ENCODE measurements around the gene KLF7.

Gene KLF7

GRCh38 chr2:207188626-207189419 is 23.1 kb upstream of the KLF7 start:
- H3K36me3 ChIP-seq (ENCODE audit: control insufficient read depth in 1 of 2, insufficient read depth in 2 of 2, low read length in 2 of 2), result no peaks in the 10 kb centered on the region
- no peak overlapping the region for H3K27ac ChIP-seq (ENCODE audit: low read depth, low read length)
- no peaks in the 10 kb centered on the region for H3K9me3 ChIP-seq (ENCODE audit: control insufficient read depth in 1 of 2, low read length in 2 of 2)

GRCh38 chr2:207185372-207185771 is 19.6 kb upstream of the KLF7 start:
- Histone ChIP-seq H3K27ac (ENCODE audit: low read depth, low read length) (no peak overlapping the region), H3K36me3 (ENCODE audit: control insufficient read depth in 1 of 2, insufficient read depth in 2 of 2, low read length in 2 of 2) (no peaks in the 10 kb centered on the region), H3K27me3 (ENCODE audit: control insufficient read depth in 1 of 2, insufficient read depth in 2 of 2, low read length in 2 of 2) (no peaks in the 10 kb centered on the region), H3K4me3 (ENCODE audit: low read depth in 1 of 2, low read length in 2 of 2) (no peak overlapping the region), H3K9ac (ENCODE audit: low read depth in 1 of 2, low read length in 2 of 2) (no peak overlapping the region), H3K9me3 (ENCODE audit: control insufficient read depth in 1 of 2, low read length in 2 of 2) (no peaks in the 10 kb centered on the region), H3K4me1 (ENCODE audit: control insufficient read depth in 1 of 2, insufficient read depth in 2 of 2, low read length in 2 of 2) (no peaks in the 10 kb centered on the region)

More at GRCh38 chr2:207188626-207189419, 23.1 kb upstream of the KLF7 start:
- no peak overlapping the region for H3K9ac ChIP-seq (ENCODE audit: low read depth in 1 of 2, low read length in 2 of 2)
- no peak overlapping the region for H3K4me3 ChIP-seq (ENCODE audit: low read depth in 1 of 2, low read length in 2 of 2)
- no peaks in the 10 kb centered on the region for H3K27me3 ChIP-seq (ENCODE audit: control insufficient read depth in 1 of 2, insufficient read depth in 2 of 2, low read length in 2 of 2)
- no peaks in the 10 kb centered on the region for H3K4me1 ChIP-seq (ENCODE audit: control insufficient read depth in 1 of 2, insufficient read depth in 2 of 2, low read length in 2 of 2)

GRCh38 chr2:207184768-207185167 is 19.0 kb upstream of the KLF7 start:
- Histone ChIP-seq H3K4me1 (ENCODE audit: control insufficient read depth in 1 of 2, insufficient read depth in 2 of 2, low read length in 2 of 2) (no peaks in the 10 kb centered on the region), H3K27me3 (ENCODE audit: control insufficient read depth in 1 of 2, insufficient read depth in 2 of 2, low read length in 2 of 2) (no peaks in the 10 kb centered on the region), H3K9ac (ENCODE audit: low read depth in 1 of 2, low read length in 2 of 2) (no peak overlapping the region), H3K36me3 (ENCODE audit: control insufficient read depth in 1 of 2, insufficient read depth in 2 of 2, low read length in 2 of 2) (no peaks in the 10 kb centered on the region), H3K9me3 (ENCODE audit: control insufficient read depth in 1 of 2, low read length in 2 of 2) (no peaks in the 10 kb centered on the region), H3K27ac (ENCODE audit: low read depth, low read length) (no peak overlapping the region), H3K4me3 (ENCODE audit: low read depth in 1 of 2, low read length in 2 of 2) (no peak overlapping the region)

GRCh38 chr2:207184348-207184747 is 18.6 kb upstream of the KLF7 start:
- Histone ChIP-seq H3K4me3 (ENCODE audit: low read depth in 1 of 2, low read length in 2 of 2) (no peak overlapping the region), H3K4me1 (ENCODE audit: control insufficient read depth in 1 of 2, insufficient read depth in 2 of 2, low read length in 2 of 2) (no peaks in the 10 kb centered on the region), H3K9ac (ENCODE audit: low read depth in 1 of 2, low read length in 2 of 2) (no peak overlapping the region), H3K36me3 (ENCODE audit: control insufficient read depth in 1 of 2, insufficient read depth in 2 of 2, low read length in 2 of 2) (no peaks in the 10 kb centered on the region), H3K27me3 (ENCODE audit: control insufficient read depth in 1 of 2, insufficient read depth in 2 of 2, low read length in 2 of 2) (no peaks in the 10 kb centered on the region), H3K27ac (ENCODE audit: low read depth, low read length) (no peak overlapping the region), H3K9me3 (ENCODE audit: control insufficient read depth in 1 of 2, low read length in 2 of 2) (no peaks in the 10 kb centered on the region)

- Histone ChIP-seq H3K27me3 (ENCODE audit: control insufficient read depth in 1 of 2, insufficient read depth in 2 of 2, low read length in 2 of 2) (no peaks in the 10 kb centered on the region), H3K36me3 (ENCODE audit: control insufficient read depth in 1 of 2, insufficient read depth in 2 of 2, low read length in 2 of 2) (no peaks in the 10 kb centered on the region), H3K9me3 (ENCODE audit: control insufficient read depth in 1 of 2, low read length in 2 of 2) (no peaks in the 10 kb centered on the region), H3K9ac (ENCODE audit: low read depth in 1 of 2, low read length in 2 of 2) (no peak overlapping the region), H3K27ac (ENCODE audit: low read depth, low read length) (no peak overlapping the region), H3K4me3 (ENCODE audit: low read depth in 1 of 2, low read length in 2 of 2) (no peak overlapping the region), H3K4me1 (ENCODE audit: control insufficient read depth in 1 of 2, insufficient read depth in 2 of 2, low read length in 2 of 2) (no peaks in the 10 kb centered on the region)
These were observed 17.8 kb upstream of the KLF7 start for GRCh38 chr2:207183506-207183905.

GRCh38 chr2:207182911-207183310 is 17.2 kb upstream of the KLF7 start:
- Histone ChIP-seq H3K27me3 (ENCODE audit: control insufficient read depth in 1 of 2, insufficient read depth in 2 of 2, low read length in 2 of 2) (no peaks in the 10 kb centered on the region), H3K9ac (ENCODE audit: low read depth in 1 of 2, low read length in 2 of 2) (no peak overlapping the region), H3K4me1 (ENCODE audit: control insufficient read depth in 1 of 2, insufficient read depth in 2 of 2, low read length in 2 of 2) (no peaks in the 10 kb centered on the region), H3K36me3 (ENCODE audit: control insufficient read depth in 1 of 2, insufficient read depth in 2 of 2, low read length in 2 of 2) (no peaks in the 10 kb centered on the region), H3K4me3 (ENCODE audit: low read depth in 1 of 2, low read length in 2 of 2) (no peak overlapping the region), H3K9me3 (ENCODE audit: control insufficient read depth in 1 of 2, low read length in 2 of 2) (no peaks in the 10 kb centered on the region), H3K27ac (ENCODE audit: low read depth, low read length) (no peak overlapping the region)

GRCh38 chr2:207181526-207182274 is 16.0 kb upstream of the KLF7 start:
- Histone ChIP-seq H3K9me3 (ENCODE audit: control insufficient read depth in 1 of 2, low read length in 2 of 2) (no peaks in the 10 kb centered on the region), H3K4me3 (ENCODE audit: low read depth in 1 of 2, low read length in 2 of 2) (no peak overlapping the region), H3K9ac (ENCODE audit: low read depth in 1 of 2, low read length in 2 of 2) (no peak overlapping the region), H3K27me3 (ENCODE audit: control insufficient read depth in 1 of 2, insufficient read depth in 2 of 2, low read length in 2 of 2) (no peaks in the 10 kb centered on the region), H3K36me3 (ENCODE audit: control insufficient read depth in 1 of 2, insufficient read depth in 2 of 2, low read length in 2 of 2) (no peaks in the 10 kb centered on the region), H3K4me1 (ENCODE audit: control insufficient read depth in 1 of 2, insufficient read depth in 2 of 2, low read length in 2 of 2) (no peaks in the 10 kb centered on the region), H3K27ac (ENCODE audit: low read depth, low read length) (no peak overlapping the region)

GRCh38 chr2:207180741-207181140 is 15.0 kb upstream of the KLF7 start:
- no peaks in the 10 kb centered on the region for H3K9me3 ChIP-seq (ENCODE audit: control insufficient read depth in 1 of 2, low read length in 2 of 2)
- H3K4me3 ChIP-seq (ENCODE audit: low read depth in 1 of 2, low read length in 2 of 2), result no peak overlapping the region
- H3K27ac ChIP-seq (ENCODE audit: low read depth, low read length), result no peak overlapping the region

GRCh38 chr2:207176247-207176646 is 10.5 kb upstream of the KLF7 start:
- Histone ChIP-seq H3K9ac (ENCODE audit: low read depth in 1 of 2, low read length in 2 of 2) (no peak overlapping the region), H3K27me3 (ENCODE audit: control insufficient read depth in 1 of 2, insufficient read depth in 2 of 2, low read length in 2 of 2) (no peaks in the 10 kb centered on the region), H3K9me3 (ENCODE audit: control insufficient read depth in 1 of 2, low read length in 2 of 2) (no peaks in the 10 kb centered on the region)

More at GRCh38 chr2:207180741-207181140, 15.0 kb upstream of the KLF7 start:
- Histone ChIP-seq H3K27me3 (ENCODE audit: control insufficient read depth in 1 of 2, insufficient read depth in 2 of 2, low read length in 2 of 2) (no peaks in the 10 kb centered on the region), H3K36me3 (ENCODE audit: control insufficient read depth in 1 of 2, insufficient read depth in 2 of 2, low read length in 2 of 2) (no peaks in the 10 kb centered on the region), H3K4me1 (ENCODE audit: control insufficient read depth in 1 of 2, insufficient read depth in 2 of 2, low read length in 2 of 2) (no peaks in the 10 kb centered on the region), H3K9ac (ENCODE audit: low read depth in 1 of 2, low read length in 2 of 2) (no peak overlapping the region)

GRCh38 chr2:207173641-207174040 is 7.9 kb upstream of the KLF7 start:
- H3K27ac ChIP-seq (ENCODE audit: low read depth, low read length), result no peak overlapping the region

More at GRCh38 chr2:207176247-207176646, 10.5 kb upstream of the KLF7 start:
- H3K36me3 ChIP-seq (ENCODE audit: control insufficient read depth in 1 of 2, insufficient read depth in 2 of 2, low read length in 2 of 2), result no peaks in the 10 kb centered on the region
- H3K4me3 ChIP-seq (ENCODE audit: low read depth in 1 of 2, low read length in 2 of 2), result no peak overlapping the region
- H3K27ac ChIP-seq (ENCODE audit: low read depth, low read length), result no peak overlapping the region
- no peaks in the 10 kb centered on the region for H3K4me1 ChIP-seq (ENCODE audit: control insufficient read depth in 1 of 2, insufficient read depth in 2 of 2, low read length in 2 of 2)

More at GRCh38 chr2:207173641-207174040, 7.9 kb upstream of the KLF7 start:
- Histone ChIP-seq H3K4me1 (ENCODE audit: control insufficient read depth in 1 of 2, insufficient read depth in 2 of 2, low read length in 2 of 2) (no peaks in the 10 kb centered on the region), H3K27me3 (ENCODE audit: control insufficient read depth in 1 of 2, insufficient read depth in 2 of 2, low read length in 2 of 2) (no peaks in the 10 kb centered on the region), H3K36me3 (ENCODE audit: control insufficient read depth in 1 of 2, insufficient read depth in 2 of 2, low read length in 2 of 2) (no peaks in the 10 kb centered on the region), H3K4me3 (ENCODE audit: low read depth in 1 of 2, low read length in 2 of 2) (no peak overlapping the region), H3K9ac (ENCODE audit: low read depth in 1 of 2, low read length in 2 of 2) (no peak overlapping the region), H3K9me3 (ENCODE audit: control insufficient read depth in 1 of 2, low read length in 2 of 2) (no peaks in the 10 kb centered on the region)
